GM11168 (cell line): ENCODE measurements around the gene RASL10A.
"Not testable (repeated sequence)": the region's sequence is repeated elsewhere in the genome, so short reads cannot be mapped to it uniquely, and the experiment has no call there.

Experiments used
- in situ Hi-C: fragments of 300-500 bp; cut with MboI; formaldehyde crosslinking; loops from one replicate; pipeline ENCODE4 v1.12.0; 2022; ENCODE audit warnings: low sequenced_read_pairs; ENCODE audit not compliant: unreplicated experiment

RASL10A gene

GRCh38 chr22:29315286-29316140, at the start of gene RASL10A:
TSS of gene RASL10A (minus strand) at chr22:29315697. CDS start at chr22:29315246, 451 bp downstream.
- in situ Hi-C loops: no loop called here

- in situ Hi-C loops: no loop called here
Measured at GRCh38 chr22:29359469-29359868, 44.0 kb upstream of the RASL10A start.

- in situ Hi-C loops: not testable (repeated sequence)
Measured at GRCh38 chr22:29357193-29357890, 41.8 kb upstream of the RASL10A start.

GRCh38 chr22:29353860-29354259, 38.4 kb upstream of the RASL10A start:
- in situ Hi-C loops: no loop called here

GRCh38 chr22:29353286-29353685, 37.8 kb upstream of the RASL10A start:
- in situ Hi-C loops: no loop called here

- in situ Hi-C loops: no loop called here
Measured at GRCh38 chr22:29352778-29353177, 37.3 kb upstream of the RASL10A start.

GRCh38 chr22:29351891-29352290, 36.4 kb upstream of the RASL10A start:
- in situ Hi-C loops: no loop called here

- in situ Hi-C loops: no loop called here
Measured at GRCh38 chr22:29351042-29351441, 35.5 kb upstream of the RASL10A start.

- in situ Hi-C loops: no loop called here
Measured at GRCh38 chr22:29348956-29349355, 33.5 kb upstream of the RASL10A start.

- in situ Hi-C loops: no loop called here
Measured at GRCh38 chr22:29348041-29348440, 32.5 kb upstream of the RASL10A start.

- in situ Hi-C loops: no loop called here
Measured at GRCh38 chr22:29346659-29347058, 31.2 kb upstream of the RASL10A start.

- in situ Hi-C loops: no loop called here
Measured at GRCh38 chr22:29345932-29346331, 30.4 kb upstream of the RASL10A start.

- in situ Hi-C loops: not testable (repeated sequence)
Measured at GRCh38 chr22:29344889-29345288, 29.4 kb upstream of the RASL10A start.

- in situ Hi-C loops: no loop called here
Measured at GRCh38 chr22:29344137-29344536, 28.6 kb upstream of the RASL10A start.

- in situ Hi-C loops: no loop called here
Measured at GRCh38 chr22:29343313-29343805, 27.9 kb upstream of the RASL10A start.

GRCh38 chr22:29342577-29343312, 27.2 kb upstream of the RASL10A start:
- in situ Hi-C loops: no loop called here

- in situ Hi-C loops: no loop called here
Measured at GRCh38 chr22:29342177-29342576, 26.7 kb upstream of the RASL10A start.

- in situ Hi-C loops: no loop called here
Measured at GRCh38 chr22:29341849-29342127, 26.3 kb upstream of the RASL10A start.

- in situ Hi-C loops: no loop called here
Measured at GRCh38 chr22:29341056-29341848, 25.8 kb upstream of the RASL10A start.

- in situ Hi-C loops: no loop called here
Measured at GRCh38 chr22:29340566-29340965, 25.1 kb upstream of the RASL10A start.
